ENCODE data around the gene MACROD2. TPM values are rescaled to one million over a fixed set of nuclear protein-coding genes. Genes with fewer than 3 reads are reported as not detected.

Gene MACROD2
- total RNA-seq, 1 donor from 2014 or later: 3.5 TPM

DNA sequence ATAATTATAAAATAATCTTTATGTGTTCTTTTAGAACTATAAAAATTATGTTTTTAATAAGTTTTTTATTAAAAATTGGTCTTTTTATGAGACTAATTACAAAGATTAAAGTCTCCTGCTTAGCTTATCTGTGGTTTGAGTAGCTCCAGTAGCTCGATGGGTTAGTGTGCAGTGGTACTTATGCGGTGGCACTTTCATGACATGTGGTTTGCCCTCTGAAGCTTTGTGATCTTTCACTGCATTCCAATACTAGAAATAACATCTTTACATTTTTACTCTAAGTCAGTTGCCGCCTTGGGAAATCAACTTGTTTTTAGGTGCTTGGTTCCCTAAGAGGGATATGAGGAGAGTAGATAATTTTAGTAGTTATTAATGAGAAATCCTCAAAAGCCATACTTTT lies 1041.6 kb downstream of the MACROD2 start:
- DNase-seq (ENCODE audit: low spot score in 2 of 2): no peak
- Histone ChIP-seq H3K36me3 (no peaks in the 10 kb centered on the region), H3K27ac (no peak overlapping the region), H3K27me3 (no peaks in the 10 kb centered on the region), H3K4me1 (no peaks in the 10 kb centered on the region), H3K9me3 (no peaks in the 10 kb centered on the region), H3K4me3 (no peak overlapping the region)
- intact Hi-C loops (cut with DNase I): no loop called here
- TF ChIP-seq, protein P1, sequence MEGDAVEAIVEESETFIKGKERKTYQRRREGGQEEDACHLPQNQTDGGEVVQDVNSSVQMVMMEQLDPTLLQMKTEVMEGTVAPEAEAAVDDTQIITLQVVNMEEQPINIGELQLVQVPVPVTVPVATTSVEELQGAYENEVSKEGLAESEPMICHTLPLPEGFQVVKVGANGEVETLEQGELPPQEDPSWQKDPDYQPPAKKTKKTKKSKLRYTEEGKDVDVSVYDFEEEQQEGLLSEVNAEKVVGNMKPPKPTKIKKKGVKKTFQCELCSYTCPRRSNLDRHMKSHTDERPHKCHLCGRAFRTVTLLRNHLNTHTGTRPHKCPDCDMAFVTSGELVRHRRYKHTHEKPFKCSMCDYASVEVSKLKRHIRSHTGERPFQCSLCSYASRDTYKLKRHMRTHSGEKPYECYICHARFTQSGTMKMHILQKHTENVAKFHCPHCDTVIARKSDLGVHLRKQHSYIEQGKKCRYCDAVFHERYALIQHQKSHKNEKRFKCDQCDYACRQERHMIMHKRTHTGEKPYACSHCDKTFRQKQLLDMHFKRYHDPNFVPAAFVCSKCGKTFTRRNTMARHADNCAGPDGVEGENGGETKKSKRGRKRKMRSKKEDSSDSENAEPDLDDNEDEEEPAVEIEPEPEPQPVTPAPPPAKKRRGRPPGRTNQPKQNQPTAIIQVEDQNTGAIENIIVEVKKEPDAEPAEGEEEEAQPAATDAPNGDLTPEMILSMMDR (IDR thresholded peaks at IDR 0.05): no peak

DNA sequence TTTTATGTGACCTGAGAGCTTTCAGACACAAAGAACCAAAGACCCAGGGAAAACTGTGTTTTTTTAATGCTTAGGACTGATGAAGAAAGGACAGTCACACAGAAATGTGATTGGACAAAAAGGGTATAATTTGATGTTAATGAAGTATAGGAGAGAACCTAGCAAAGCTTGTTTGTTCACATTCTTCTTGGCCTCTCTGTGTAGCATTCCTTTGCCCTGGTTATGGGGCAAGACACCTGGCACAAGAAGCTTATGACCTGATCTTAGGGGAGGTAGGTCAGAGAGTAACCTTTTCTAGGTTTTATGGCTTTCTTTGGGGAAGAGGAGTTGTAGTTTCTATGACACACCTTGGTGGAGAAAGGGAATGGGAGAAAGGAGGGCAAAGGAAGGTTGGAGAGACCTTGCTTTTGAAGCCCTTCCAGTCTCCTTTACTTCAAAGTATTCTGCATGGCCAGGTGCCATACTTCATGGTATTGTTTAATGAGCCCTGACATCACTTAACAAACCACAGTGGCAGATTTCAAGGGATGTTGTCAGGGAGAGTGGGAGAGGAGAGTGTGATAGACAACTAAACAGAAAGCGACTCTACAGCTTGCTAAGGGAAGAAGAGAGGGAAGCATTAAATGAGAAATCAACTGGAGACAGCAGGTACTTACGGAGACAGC lies 1043.9 kb downstream of the MACROD2 start:
- no peaks in the 10 kb centered on the region for H3K36me3 ChIP-seq
- H3K4me3 ChIP-seq: no peak overlapping the region
- H3K27ac ChIP-seq: no peak overlapping the region
- H3K9me3 ChIP-seq: no peaks in the 10 kb centered on the region
- TF ChIP-seq, protein P1 (IDR thresholded peaks at IDR 0.05): no peak
- H3K27me3 ChIP-seq: no peaks in the 10 kb centered on the region
- intact Hi-C loops (cut with DNase I): no loop called here
- no peak for DNase-seq (ENCODE audit: low spot score in 2 of 2)
- H3K4me1 ChIP-seq: no peaks in the 10 kb centered on the region

DNA sequence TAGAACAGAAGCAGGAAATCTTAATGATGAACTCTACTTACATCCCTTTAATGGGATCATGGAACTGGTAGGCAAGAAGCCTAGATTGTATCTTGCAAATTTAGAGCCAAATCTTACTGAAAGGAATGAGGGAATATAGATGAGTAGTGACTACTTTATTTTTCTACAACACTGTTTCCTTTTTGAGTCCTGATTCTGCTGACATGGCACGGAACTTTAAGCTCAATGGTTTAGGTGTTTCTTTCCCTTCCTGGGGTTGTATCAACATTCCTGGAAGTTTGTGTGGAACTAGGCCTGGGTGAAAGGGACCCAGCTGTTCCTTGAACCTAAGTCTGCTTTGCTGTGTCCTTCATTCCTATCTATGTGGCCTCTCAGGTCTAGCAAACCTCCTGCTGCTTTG lies 1047.4 kb downstream of the MACROD2 start:
- intact Hi-C loops (cut with DNase I): no loop called here
- TF ChIP-seq, protein P1 (IDR thresholded peaks at IDR 0.05): no peak
- no peaks in the 10 kb centered on the region for H3K9me3 ChIP-seq
- H3K4me1 ChIP-seq: no peaks in the 10 kb centered on the region
- H3K4me3 ChIP-seq: no peak overlapping the region
- no peak overlapping the region for H3K27ac ChIP-seq
- no peak for DNase-seq (ENCODE audit: low spot score in 2 of 2)
- H3K27me3 ChIP-seq: no peaks in the 10 kb centered on the region
- no peaks in the 10 kb centered on the region for H3K36me3 ChIP-seq

DNA sequence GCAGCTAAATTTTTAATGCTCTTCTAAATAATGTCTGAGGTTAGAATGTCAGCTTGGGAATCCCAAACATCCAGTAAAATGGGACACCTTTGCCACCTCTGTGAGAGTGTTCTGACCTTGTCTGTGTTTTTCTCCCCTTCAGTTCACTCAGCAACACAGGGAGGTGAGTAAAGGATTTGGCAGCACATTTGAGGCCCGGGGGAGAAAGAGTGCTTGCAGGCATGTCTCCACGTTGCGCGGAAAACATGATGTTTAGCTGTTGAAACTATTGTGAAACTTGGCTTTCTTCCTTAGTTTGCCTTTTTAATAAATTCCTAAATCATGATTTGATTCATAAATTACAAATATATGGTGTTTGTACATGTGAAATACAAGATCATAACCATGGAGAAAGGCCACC lies 1049.9 kb downstream of the MACROD2 start:
- no peaks in the 10 kb centered on the region for H3K4me1 ChIP-seq
- no peak overlapping the region for H3K4me3 ChIP-seq
- TF ChIP-seq, protein P1 (IDR thresholded peaks at IDR 0.05): no peak
- no peak overlapping the region for H3K27ac ChIP-seq
- DNase-seq (ENCODE audit: low spot score in 2 of 2): no peak
- intact Hi-C loops (cut with DNase I): no loop called here
- H3K9me3 ChIP-seq: no peaks in the 10 kb centered on the region
- H3K36me3 ChIP-seq: no peaks in the 10 kb centered on the region
- H3K27me3 ChIP-seq: no peaks in the 10 kb centered on the region

DNA sequence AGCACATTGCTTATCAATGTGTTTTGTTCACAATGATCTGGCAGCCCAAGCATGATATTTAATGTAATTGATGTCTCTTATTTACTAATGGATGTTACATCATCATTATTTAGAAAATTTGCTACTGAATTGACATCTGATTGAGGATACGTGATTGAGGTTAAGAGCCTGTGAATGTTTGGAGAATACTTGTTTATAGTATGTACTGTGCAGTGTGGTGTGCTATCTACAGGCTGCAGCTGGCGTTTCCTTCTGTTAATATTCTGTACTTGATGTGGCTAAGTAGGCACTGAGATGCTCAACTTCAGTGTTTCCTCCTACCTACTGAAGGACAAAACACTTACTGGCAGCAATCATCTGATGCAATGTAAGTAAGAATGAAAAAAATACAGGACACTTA lies 1051.7 kb downstream of the MACROD2 start:
- H3K27ac ChIP-seq: no peak overlapping the region

More for the DNA sequence above, 1051.7 kb downstream of the MACROD2 start:
- DNase-seq (ENCODE audit: low spot score in 2 of 2): no peak
- intact Hi-C loops (cut with DNase I): no loop called here
- no peak overlapping the region for H3K4me3 ChIP-seq
- H3K4me1 ChIP-seq: no peaks in the 10 kb centered on the region
- H3K27me3 ChIP-seq: no peaks in the 10 kb centered on the region
- TF ChIP-seq, protein P1 (IDR thresholded peaks at IDR 0.05): no peak
- H3K9me3 ChIP-seq: no peaks in the 10 kb centered on the region
- no peaks in the 10 kb centered on the region for H3K36me3 ChIP-seq
